Activated T-cell treated with anti-CD3 and anti-CD28 coated beads, Interleukin-2, amount 50 U/mL, for 1 hour (primary cell): ENCODE results near the gene LRRTM3.

Experiments
- DNase-seq: peaks from one replicate; pipeline ENCODE4 v3.0.0-alpha.2; 2020

Gene LRRTM3

DNA sequence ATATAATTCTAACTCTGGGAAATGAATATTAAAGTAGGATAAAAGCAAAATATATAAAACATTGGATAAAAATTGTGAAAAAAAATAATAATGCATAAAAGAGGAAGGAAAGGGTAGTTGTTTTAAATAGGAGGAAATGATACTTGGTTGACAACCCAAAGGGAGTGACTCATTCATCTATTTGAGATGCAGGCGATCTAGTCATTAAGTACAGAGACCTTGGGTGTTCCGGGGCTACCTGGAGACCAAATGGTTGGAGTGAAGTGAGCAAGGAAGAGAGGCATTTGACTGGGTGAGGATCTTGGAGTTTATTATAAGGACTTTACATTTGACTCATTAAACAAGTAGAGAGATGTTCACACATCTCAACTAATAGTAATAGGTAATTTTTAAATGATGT, 111.0 kb downstream of the LRRTM3 start:
- DNase-seq = no peak

- DNase-seq = no peak
Observed at GRCh38 chr10:67043041-67043440, 117.2 kb downstream of the LRRTM3 start.

- DNase-seq = no peak
Observed at GRCh38 chr10:67045404-67045803, 119.6 kb downstream of the LRRTM3 start.

- DNase-seq = no peak
Observed at GRCh38 chr10:67046507-67046906, 120.7 kb downstream of the LRRTM3 start.

- no peak for DNase-seq
Observed at GRCh38 chr10:67049988-67050387, 124.2 kb downstream of the LRRTM3 start.

- DNase-seq = no peak
Observed at GRCh38 chr10:67050415-67050814, 124.6 kb downstream of the LRRTM3 start.

DNA sequence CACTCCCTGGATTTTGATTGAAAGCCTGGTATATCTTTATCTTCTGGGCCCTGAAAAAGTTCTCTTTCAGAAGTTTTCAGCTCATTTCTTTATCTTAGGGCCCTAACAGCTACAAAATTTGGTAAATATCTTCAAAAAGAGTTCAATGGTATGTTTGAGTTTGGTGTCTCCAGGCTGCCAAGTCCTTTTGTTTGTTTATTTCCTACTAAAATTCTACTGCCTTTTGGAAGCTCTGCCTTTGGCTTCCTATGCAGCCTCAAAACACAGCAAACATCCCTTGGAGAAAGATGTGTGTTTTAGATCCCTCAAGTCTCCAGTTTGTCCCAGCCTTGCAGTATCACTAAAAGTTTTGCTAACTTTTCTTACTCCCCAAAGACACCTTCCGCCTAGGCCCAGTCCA, 146.8 kb downstream of the LRRTM3 start:
- DNase-seq = no peak

DNA sequence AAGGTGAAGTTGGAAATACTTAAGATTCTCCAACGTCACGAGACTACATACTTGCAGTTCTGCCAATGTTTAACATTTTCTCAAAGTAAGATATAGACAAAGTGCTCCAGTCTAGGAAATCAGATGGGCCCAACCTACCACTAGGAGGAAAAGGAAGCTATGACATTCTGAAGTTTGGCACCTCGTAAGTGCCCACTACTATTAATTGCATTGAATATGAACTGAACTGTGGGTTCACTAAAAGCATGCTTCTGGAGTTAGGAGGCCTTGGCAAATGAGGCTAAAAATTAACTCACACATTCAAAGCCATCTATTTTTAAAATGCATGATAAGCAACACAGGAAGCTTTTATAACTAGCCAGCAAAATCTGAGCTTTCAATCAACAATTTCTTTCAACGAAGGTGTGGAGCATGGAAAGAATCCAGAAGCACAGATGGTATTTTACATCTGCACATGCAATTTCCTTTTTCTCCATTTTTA, 149.7 kb downstream of the LRRTM3 start:
- DNase-seq = no peak

- no peak for DNase-seq
Observed at GRCh38 chr10:67076144-67076543, 150.3 kb downstream of the LRRTM3 start.

- no peak for DNase-seq
Observed at GRCh38 chr10:67077376-67077775, 151.5 kb downstream of the LRRTM3 start.

DNA sequence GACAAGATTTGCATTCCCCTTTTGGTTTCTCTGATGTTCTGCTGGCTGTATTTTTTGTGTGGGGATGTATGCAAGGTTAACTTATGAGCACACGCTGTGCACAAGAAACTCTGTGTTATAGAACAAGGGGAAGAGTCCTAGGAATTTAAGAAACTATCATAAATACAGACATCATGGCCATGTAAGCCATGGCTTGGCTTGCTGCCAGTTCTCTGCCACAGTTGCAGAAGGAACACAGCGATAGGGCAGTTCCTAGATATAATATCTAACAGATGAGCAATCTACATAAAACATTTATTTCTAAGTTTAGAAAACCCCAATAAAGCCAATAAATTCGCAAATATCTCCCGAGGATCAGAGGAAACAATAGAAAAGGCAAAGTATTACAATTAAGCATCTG, 153.3 kb downstream of the LRRTM3 start:
- no peak for DNase-seq

GRCh38 chr10:67086327-67087134, 160.7 kb downstream of the LRRTM3 start:
- DNase-seq = no peak

DNA sequence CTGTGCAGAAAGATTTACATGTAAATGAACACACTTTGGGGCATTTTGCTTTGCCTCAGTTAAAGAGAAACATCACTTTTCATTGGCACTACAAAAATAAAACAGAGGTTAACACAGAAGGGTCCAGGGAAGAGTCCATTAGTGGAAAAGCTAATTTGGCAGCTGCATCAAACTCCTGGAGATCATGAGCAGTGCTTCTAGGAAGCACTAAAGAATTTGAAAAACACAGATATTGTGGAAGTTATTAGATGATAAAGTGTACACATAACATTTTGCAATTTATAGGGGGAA, 161.2 kb downstream of the LRRTM3 start:
- DNase-seq = no peak

- no peak for DNase-seq
Observed at GRCh38 chr10:67088036-67088435, 162.2 kb downstream of the LRRTM3 start.

DNA sequence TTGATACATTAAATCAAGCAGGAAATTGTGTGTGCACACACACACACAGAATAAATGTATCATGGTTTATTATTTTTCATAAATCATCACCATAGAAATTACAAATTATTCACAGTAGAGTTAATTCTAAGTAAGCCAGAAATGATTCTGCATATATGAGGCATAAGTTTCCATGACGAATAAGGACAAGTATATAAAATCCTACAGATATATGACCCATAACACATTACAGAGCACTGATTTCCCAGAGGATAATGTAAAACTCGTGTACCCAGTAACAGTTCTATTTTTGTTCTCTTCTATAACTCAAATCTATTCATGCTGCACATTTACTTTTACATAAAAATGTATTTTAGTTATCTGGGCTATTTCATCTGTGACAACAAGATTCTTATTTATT, 169.7 kb downstream of the LRRTM3 start:
- DNase-seq = no peak

- no peak for DNase-seq
Observed at GRCh38 chr10:67098461-67098860, 172.6 kb downstream of the LRRTM3 start.

- no peak for DNase-seq
Observed at GRCh38 chr10:67100951-67101350, 175.1 kb downstream of the LRRTM3 start.

- no peak for DNase-seq
Observed at GRCh38 chr10:67107670-67108069, 181.8 kb downstream of the LRRTM3 start.

DNA sequence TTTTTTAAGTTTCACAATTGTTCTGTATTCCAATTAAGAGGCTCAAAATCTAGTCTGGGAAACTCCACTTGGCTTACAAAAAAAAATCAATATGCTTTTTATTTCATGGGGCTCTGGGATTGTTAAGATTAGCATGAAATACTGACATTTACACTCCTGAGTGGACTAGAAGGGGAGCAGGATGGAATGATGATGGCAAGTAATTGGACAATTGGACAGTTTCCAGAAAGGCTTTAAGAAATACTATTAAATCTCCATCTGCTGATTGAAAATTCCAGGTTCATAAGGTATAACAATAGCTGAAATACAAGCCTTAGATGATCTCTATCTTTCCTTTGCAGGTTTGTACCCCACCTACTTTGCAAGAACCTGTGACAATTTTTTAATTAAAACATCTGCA, 184.4 kb downstream of the LRRTM3 start:
- no peak for DNase-seq

GRCh38 chr10:67112765-67113164, 186.9 kb downstream of the LRRTM3 start:
- DNase-seq = no peak

DNA sequence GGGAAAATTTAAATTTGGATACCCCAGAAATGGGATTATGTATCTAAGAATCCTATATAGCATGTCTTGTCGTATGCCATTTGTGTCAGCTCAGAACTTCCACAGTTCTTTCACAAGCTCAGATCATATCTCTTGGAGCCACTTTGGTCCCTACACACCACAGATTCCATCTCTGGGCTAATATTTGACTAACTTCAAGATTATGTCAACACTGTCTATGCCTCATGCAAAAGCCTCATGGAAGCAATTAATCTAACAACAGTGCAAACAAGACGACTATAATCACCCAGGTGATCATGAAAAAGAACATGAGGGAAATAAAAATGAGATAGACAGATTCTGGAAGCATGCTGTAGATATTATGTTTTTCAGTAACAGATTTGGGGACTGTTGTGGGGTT, 189.1 kb downstream of the LRRTM3 start:
- DNase-seq = no peak

GRCh38 chr10:67115972-67116371, 190.1 kb downstream of the LRRTM3 start:
- DNase-seq = no peak

GRCh38 chr10:67119651-67120050, 193.8 kb downstream of the LRRTM3 start:
- DNase-seq = no peak

GRCh38 chr10:67127441-67127840, 201.6 kb downstream of the LRRTM3 start:
- DNase-seq = no peak

DNA sequence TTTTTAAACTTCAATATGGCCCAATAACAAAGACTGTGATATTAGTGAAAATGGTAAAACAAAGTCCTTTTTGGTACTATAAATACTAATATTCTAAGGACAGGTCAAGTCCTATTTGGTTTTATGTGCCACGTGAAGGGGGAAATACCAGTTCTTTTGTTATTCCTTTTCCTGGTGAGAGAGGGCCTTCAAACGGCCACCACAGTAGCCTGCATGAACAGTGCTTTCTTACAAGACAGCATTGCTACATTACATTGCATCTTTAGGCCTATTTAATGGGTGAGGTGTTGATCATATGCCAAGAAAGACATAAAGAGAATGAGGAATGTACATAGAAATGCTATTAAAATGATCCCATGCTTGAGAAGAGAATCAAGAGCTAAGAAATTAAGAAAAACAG, 214.8 kb downstream of the LRRTM3 start:
- no peak for DNase-seq
